Measurements from ENCODE around the gene CPNE5. TPM values are rescaled to one million over a fixed set of nuclear protein-coding genes. Genes with fewer than 3 reads are reported as not detected.

The CPNE5 gene
- total RNA-seq, 1 donor from 2014 or later, result 1.2 TPM

GRCh38 chr6:36752187-36752885, 86.9 kb downstream of the CPNE5 start:
- Mint-ChIP-seq H3K27ac (no peak overlapping the region), H3K36me3 (no peaks in the 10 kb centered on the region), H3K9me3 (peaks cover 18% of the 10 kb centered on the region), H3K27me3 (ENCODE audit: low read depth) (no peaks in the 10 kb centered on the region), H3K4me1 (peaks cover 10% of the 10 kb centered on the region), H3K4me3 (no peak overlapping the region)
- TF ChIP-seq CTCF (IDR thresholded peaks at IDR 0.05; ENCODE audit: unreplicated experiment), result no peak
- no peak for DNase-seq (ENCODE audit: low spot score in 2 of 2, unreplicated experiment in 2 of 2)

GRCh38 chr6:36751833-36752186, 87.4 kb downstream of the CPNE5 start:
- peaks cover 18% of the 10 kb centered on the region for H3K9me3 Mint-ChIP-seq
- peaks cover 4% of the 10 kb centered on the region for H3K27me3 Mint-ChIP-seq (ENCODE audit: low read depth)
- H3K4me1 Mint-ChIP-seq, result peaks cover 10% of the 10 kb centered on the region
- no peaks in the 10 kb centered on the region for H3K36me3 Mint-ChIP-seq
- TF ChIP-seq CTCF (IDR thresholded peaks at IDR 0.05; ENCODE audit: unreplicated experiment), result no peak
- H3K4me3 Mint-ChIP-seq, result no peak overlapping the region
- no peak overlapping the region for H3K27ac Mint-ChIP-seq
- no peak for DNase-seq (ENCODE audit: low spot score in 2 of 2, unreplicated experiment in 2 of 2)

GRCh38 chr6:36751091-36751490, 88.2 kb downstream of the CPNE5 start:
- DNase-seq (ENCODE audit: low spot score in 2 of 2, unreplicated experiment in 2 of 2), result no peak
- Mint-ChIP-seq H3K4me3 (no peak overlapping the region), H3K27me3 (ENCODE audit: low read depth) (peaks cover 7% of the 10 kb centered on the region), H3K36me3 (no peaks in the 10 kb centered on the region), H3K27ac (no peak overlapping the region), H3K9me3 (peaks cover 18% of the 10 kb centered on the region), H3K4me1 (peaks cover 7% of the 10 kb centered on the region)
- no peak for TF ChIP-seq CTCF (IDR thresholded peaks at IDR 0.05; ENCODE audit: unreplicated experiment)

- TF ChIP-seq CTCF (IDR thresholded peaks at IDR 0.05; ENCODE audit: unreplicated experiment), result no peak
- Mint-ChIP-seq H3K4me3 (no peak overlapping the region), H3K27me3 (ENCODE audit: low read depth) (peaks cover 7% of the 10 kb centered on the region), H3K36me3 (no peaks in the 10 kb centered on the region), H3K4me1 (peaks cover 7% of the 10 kb centered on the region), H3K27ac (no peak overlapping the region), H3K9me3 (peaks cover 18% of the 10 kb centered on the region)
- DNase-seq (ENCODE audit: low spot score in 2 of 2, unreplicated experiment in 2 of 2), result no peak
These were observed 89.3 kb downstream of the CPNE5 start for GRCh38 chr6:36749829-36750489.

GRCh38 chr6:36746251-36746650, 93.0 kb downstream of the CPNE5 start:
- Mint-ChIP-seq H3K4me3 (no peak overlapping the region), H3K36me3 (no peaks in the 10 kb centered on the region), H3K4me1 (peaks cover 7% of the 10 kb centered on the region), H3K27ac (no peak overlapping the region), H3K9me3 (peaks cover 18% of the 10 kb centered on the region), H3K27me3 (ENCODE audit: low read depth) (peaks cover 7% of the 10 kb centered on the region)
- DNase-seq (ENCODE audit: low spot score in 2 of 2, unreplicated experiment in 2 of 2), result no peak
- TF ChIP-seq CTCF (IDR thresholded peaks at IDR 0.05; ENCODE audit: unreplicated experiment), result no peak
